NCI-H510A (cell line): ENCODE results near the gene CLEC19A.

Source experiments
- DNase-seq: peaks from one replicate; lab custom pipeline; 2025; lab: John Stamatoyannopoulos, UW

CLEC19A gene

GRCh38 chr16:19328364-19328763 lies 42.8 kb downstream of the CLEC19A start:
- no peak for DNase-seq

- DNase-seq, result no peak
Measured at GRCh38 chr16:19329932-19330331, 44.4 kb downstream of the CLEC19A start.

- no peak for DNase-seq
Measured at GRCh38 chr16:19330841-19331397, 45.4 kb downstream of the CLEC19A start.

- DNase-seq, result no peak
Measured at GRCh38 chr16:19331794-19332193, 46.3 kb downstream of the CLEC19A start.

GRCh38 chr16:19338335-19338734 lies 52.8 kb downstream of the CLEC19A start:
- no peak for DNase-seq

GRCh38 chr16:19344224-19344801 lies 58.8 kb downstream of the CLEC19A start:
- DNase-seq, result peak; percentile 42

- no peak for DNase-seq
Measured at GRCh38 chr16:19344980-19345379, 59.4 kb downstream of the CLEC19A start.

- no peak for DNase-seq
Measured at GRCh38 chr16:19346335-19346922, 60.9 kb downstream of the CLEC19A start.

- no peak for DNase-seq
Measured at GRCh38 chr16:19348125-19348524, 62.6 kb downstream of the CLEC19A start.

- no peak for DNase-seq
Measured at GRCh38 chr16:19348578-19349315, 63.2 kb downstream of the CLEC19A start.

GRCh38 chr16:19354371-19354770 lies 68.8 kb downstream of the CLEC19A start:
- no peak for DNase-seq

- no peak for DNase-seq
Measured at GRCh38 chr16:19356024-19356952, 70.8 kb downstream of the CLEC19A start.

- DNase-seq, result no peak
Measured at GRCh38 chr16:19359556-19359955, 74.0 kb downstream of the CLEC19A start.
